HL-60 (cell line): ENCODE measurements around the gene COPS7A.

Source experiments
- GABPA ChIP-seq: IDR thresholded peaks from 2 replicates; pipeline ENCODE4 v1.6.1; 2012; ENCODE audit warnings: low read depth
- POLR2AphosphoS5 ChIP-seq: IDR thresholded peaks from 2 replicates; pipeline ENCODE4 v1.6.1; 2012; ENCODE audit warnings: low read depth
- TF ChIP-seq, protein P1 (sequence below): IDR thresholded peaks from one replicate; pipeline ENCODE4 v1.5.1; 2011; ENCODE audit warnings: low read length, control low read depth, inconsistent platforms; ENCODE audit not compliant: insufficient read depth
- TF ChIP-seq, protein P2 (sequence below): IDR thresholded peaks from 2 replicates; pipeline ENCODE4 v1.6.1; 2012; ENCODE audit warnings: low read depth; ENCODE audit not compliant: insufficient replicate concordance

DNA sequence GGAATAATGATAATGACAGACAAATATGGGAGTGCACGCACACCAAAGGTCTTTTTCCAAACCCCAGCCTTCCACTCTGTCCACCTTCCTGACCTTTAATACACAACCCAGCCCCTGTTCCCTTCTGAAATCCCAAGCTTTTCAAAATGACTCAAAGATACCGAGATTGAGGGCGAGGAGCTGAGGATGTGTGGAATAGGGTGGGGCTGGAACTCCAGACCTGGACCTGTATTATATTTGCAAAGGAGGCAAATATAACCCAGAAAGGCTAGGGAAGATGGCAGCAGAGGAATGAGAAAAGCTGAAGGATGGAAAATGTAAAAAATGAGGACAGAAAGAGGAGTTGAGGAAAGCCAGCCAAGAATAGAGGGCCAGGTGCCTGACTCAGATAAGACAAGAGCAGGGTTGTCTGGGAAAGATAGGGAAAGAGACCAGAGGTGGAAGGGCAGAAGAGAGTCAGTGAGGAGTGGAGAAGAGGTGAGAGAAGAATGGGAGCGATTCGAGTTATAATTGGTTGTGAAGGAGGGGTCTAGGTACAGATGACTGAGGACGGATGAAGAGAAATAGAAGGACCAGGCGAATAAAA is 41.3 kb downstream of the COPS7A start:
- TF ChIP-seq POLR2AphosphoS5 (no peak), GABPA (no peak)
- TF ChIP-seq, protein P1, sequence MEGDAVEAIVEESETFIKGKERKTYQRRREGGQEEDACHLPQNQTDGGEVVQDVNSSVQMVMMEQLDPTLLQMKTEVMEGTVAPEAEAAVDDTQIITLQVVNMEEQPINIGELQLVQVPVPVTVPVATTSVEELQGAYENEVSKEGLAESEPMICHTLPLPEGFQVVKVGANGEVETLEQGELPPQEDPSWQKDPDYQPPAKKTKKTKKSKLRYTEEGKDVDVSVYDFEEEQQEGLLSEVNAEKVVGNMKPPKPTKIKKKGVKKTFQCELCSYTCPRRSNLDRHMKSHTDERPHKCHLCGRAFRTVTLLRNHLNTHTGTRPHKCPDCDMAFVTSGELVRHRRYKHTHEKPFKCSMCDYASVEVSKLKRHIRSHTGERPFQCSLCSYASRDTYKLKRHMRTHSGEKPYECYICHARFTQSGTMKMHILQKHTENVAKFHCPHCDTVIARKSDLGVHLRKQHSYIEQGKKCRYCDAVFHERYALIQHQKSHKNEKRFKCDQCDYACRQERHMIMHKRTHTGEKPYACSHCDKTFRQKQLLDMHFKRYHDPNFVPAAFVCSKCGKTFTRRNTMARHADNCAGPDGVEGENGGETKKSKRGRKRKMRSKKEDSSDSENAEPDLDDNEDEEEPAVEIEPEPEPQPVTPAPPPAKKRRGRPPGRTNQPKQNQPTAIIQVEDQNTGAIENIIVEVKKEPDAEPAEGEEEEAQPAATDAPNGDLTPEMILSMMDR: no peak
- TF ChIP-seq, protein P2, sequence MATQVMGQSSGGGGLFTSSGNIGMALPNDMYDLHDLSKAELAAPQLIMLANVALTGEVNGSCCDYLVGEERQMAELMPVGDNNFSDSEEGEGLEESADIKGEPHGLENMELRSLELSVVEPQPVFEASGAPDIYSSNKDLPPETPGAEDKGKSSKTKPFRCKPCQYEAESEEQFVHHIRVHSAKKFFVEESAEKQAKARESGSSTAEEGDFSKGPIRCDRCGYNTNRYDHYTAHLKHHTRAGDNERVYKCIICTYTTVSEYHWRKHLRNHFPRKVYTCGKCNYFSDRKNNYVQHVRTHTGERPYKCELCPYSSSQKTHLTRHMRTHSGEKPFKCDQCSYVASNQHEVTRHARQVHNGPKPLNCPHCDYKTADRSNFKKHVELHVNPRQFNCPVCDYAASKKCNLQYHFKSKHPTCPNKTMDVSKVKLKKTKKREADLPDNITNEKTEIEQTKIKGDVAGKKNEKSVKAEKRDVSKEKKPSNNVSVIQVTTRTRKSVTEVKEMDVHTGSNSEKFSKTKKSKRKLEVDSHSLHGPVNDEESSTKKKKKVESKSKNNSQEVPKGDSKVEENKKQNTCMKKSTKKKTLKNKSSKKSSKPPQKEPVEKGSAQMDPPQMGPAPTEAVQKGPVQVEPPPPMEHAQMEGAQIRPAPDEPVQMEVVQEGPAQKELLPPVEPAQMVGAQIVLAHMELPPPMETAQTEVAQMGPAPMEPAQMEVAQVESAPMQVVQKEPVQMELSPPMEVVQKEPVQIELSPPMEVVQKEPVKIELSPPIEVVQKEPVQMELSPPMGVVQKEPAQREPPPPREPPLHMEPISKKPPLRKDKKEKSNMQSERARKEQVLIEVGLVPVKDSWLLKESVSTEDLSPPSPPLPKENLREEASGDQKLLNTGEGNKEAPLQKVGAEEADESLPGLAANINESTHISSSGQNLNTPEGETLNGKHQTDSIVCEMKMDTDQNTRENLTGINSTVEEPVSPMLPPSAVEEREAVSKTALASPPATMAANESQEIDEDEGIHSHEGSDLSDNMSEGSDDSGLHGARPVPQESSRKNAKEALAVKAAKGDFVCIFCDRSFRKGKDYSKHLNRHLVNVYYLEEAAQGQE: no peak
